Right lobe of liver (tissue), 4 donors: ENCODE results near the gene ENTPD8.

ENCODE experiments used
- POLR2A ChIP-seq: fragments of 450-650 bp; IDR thresholded peaks from one replicate; pipeline ENCODE4 v1.6.1; 2017; ENCODE audit warnings: antibody characterized with exemption, mild to moderate bottlenecking
- TF ChIP-seq, protein P1 (sequence below), 4 donors: fragments of 200-600 bp in 3 of 4; fragments of 450-650 bp in 1 of 4; IDR thresholded peaks; one replicate each; pipeline versions ENCODE4 v1.5.1 to v1.8.0; 2016 to 2022; ENCODE audit warnings: antibody characterized with exemption in 4 of 4, mild to moderate bottlenecking in 2 of 4
- donor health status: DM: no; HTN: no; CAD: no.
- donor health status: DM: no; HTN: no; CAD: no.
- donor health status: DM: no; HTN: yes; CAD: no.

DNA sequence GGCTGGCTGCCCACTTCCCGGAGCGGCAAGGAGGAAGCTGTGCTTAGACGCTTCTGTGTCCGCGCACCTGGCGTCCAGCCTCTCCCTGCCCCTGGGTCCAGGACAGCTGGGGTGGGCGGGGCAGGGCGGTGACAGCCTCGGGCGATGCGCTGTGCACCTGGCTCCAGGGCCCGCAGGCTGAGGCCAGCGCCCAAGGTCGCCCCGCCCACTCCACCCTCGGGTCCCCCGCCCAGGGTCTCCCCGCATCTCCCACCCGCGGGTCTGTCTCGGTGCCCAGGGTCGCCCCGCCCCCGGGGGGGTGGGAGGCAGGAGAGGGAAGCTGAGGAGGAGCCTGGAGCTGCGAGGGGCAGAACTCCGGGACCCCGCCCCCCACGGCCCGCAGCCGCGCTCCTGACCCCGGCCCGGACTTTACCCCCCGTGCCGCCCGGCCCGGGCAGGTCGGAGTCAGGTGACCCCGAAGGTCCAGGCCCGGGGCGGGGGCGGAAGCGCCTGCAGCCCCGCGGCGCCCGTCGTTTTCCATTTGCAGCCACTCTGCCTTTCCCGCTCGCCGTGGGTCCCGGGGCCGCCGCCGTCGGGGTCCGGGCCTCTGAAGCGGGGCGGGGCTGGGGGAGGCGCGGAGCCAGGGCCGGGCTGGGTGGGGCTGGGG lies at the start of gene ENTPD8:
- no peak for TF ChIP-seq POLR2A
- TF ChIP-seq, protein P1, sequence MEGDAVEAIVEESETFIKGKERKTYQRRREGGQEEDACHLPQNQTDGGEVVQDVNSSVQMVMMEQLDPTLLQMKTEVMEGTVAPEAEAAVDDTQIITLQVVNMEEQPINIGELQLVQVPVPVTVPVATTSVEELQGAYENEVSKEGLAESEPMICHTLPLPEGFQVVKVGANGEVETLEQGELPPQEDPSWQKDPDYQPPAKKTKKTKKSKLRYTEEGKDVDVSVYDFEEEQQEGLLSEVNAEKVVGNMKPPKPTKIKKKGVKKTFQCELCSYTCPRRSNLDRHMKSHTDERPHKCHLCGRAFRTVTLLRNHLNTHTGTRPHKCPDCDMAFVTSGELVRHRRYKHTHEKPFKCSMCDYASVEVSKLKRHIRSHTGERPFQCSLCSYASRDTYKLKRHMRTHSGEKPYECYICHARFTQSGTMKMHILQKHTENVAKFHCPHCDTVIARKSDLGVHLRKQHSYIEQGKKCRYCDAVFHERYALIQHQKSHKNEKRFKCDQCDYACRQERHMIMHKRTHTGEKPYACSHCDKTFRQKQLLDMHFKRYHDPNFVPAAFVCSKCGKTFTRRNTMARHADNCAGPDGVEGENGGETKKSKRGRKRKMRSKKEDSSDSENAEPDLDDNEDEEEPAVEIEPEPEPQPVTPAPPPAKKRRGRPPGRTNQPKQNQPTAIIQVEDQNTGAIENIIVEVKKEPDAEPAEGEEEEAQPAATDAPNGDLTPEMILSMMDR (IDR thresholded peaks at IDR 0.05): no peak
